Adrenal gland (tissue), 5 donors: ENCODE measurements around the gene UGP2.

Experiments
- POLR2A ChIP-seq, 2 donors: fragments of 450-650 bp; IDR thresholded peaks; one replicate each; pipeline ENCODE4 v1.6.1; 2017; ENCODE audit warnings: antibody characterized with exemption in 2 of 2, mild to moderate bottlenecking in 2 of 2, moderate library complexity in 1 of 2
- TF ChIP-seq, protein P1 (sequence below), 6 experiments: fragments of 450-650 bp in 4 of 6; fragments of 200-600 bp in 2 of 6; sonication (generic) in 1 of 6; IDR thresholded peaks; 1 replicate in 5 of 6; 2 replicates in 1 of 6; pipeline versions ENCODE4 v1.5.1 to v1.8.0; 2016 to 2021; ENCODE audit warnings: antibody characterized with exemption in 6 of 6, mild to moderate bottlenecking in 2 of 6, moderate library complexity in 1 of 6
- donor health status: DM: no; HTN: no; CAD: no.

DNA sequence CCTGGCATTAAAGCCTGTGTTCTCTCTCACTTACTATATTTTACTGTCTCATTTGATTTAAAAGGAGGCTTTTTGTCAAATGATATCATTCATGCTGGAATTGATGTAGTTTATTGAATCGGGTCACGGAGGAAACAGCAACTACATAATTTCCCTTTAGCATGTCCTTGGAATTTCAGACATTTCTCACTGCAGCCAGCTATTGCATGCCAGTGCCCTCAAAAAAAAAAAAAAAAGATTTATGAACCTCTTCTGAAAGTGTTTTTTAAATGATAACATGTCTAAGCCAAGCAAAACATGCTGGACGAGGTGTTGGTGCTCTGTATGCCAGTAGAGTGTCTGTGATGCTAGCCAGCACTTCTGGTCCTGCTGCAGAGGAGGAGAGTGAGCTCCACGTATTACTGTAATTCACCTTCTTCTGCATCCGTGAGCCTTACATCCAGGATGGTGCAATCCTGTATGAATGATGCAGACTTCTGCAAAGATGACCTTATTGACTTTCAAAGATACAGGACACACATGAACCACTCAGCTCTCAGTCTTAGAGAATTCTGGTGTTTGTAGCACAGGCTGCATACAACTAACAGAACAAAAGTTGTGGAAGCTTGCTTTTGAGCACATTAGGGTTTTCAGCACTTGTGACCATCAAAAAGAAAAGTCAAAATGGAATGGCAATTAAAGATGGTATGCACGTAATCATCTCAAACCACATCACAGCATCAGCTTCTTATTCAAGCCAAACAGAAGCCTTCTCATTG lies 31.1 kb downstream of the UGP2 start:
- TF ChIP-seq, protein P1, sequence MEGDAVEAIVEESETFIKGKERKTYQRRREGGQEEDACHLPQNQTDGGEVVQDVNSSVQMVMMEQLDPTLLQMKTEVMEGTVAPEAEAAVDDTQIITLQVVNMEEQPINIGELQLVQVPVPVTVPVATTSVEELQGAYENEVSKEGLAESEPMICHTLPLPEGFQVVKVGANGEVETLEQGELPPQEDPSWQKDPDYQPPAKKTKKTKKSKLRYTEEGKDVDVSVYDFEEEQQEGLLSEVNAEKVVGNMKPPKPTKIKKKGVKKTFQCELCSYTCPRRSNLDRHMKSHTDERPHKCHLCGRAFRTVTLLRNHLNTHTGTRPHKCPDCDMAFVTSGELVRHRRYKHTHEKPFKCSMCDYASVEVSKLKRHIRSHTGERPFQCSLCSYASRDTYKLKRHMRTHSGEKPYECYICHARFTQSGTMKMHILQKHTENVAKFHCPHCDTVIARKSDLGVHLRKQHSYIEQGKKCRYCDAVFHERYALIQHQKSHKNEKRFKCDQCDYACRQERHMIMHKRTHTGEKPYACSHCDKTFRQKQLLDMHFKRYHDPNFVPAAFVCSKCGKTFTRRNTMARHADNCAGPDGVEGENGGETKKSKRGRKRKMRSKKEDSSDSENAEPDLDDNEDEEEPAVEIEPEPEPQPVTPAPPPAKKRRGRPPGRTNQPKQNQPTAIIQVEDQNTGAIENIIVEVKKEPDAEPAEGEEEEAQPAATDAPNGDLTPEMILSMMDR (IDR thresholded peaks at IDR 0.05): no peak
- no peak for TF ChIP-seq POLR2A (IDR thresholded peaks at IDR 0.05)
